HG03159 (cell line): ENCODE measurements around the gene UST.

ENCODE experiments used
- ATAC-seq: cut with Tn5 transposase; IDR thresholded peaks from one replicate; pipeline ENCODE4 v1.9.1; 2021; ENCODE audit warnings: mild to moderate bottlenecking, moderate library complexity; ENCODE audit not compliant: unreplicated experiment

The UST gene

DNA sequence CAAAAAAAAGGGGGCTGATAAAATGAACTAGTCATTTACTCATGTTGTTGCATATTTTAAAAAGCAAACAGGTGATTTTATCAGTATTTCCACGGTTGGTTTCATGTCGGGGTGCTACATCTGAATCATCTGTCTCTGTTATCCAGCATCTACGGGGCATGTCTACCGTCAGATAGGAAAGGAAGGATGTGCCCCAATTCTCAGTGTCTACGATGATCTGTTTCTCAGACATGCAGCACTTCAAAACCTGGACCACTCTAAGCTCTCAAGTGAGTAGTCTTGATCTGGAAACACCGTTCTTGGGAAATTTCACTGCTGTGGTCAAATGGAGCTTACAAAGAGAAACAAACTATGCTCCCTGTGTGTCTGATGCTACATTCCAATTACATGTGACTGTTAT, 330.4 kb downstream of the UST start:
- no peak for ATAC-seq

GRCh38 chr6:149078211-149078782, 331.5 kb downstream of the UST start:
- ATAC-seq, result no peak

DNA sequence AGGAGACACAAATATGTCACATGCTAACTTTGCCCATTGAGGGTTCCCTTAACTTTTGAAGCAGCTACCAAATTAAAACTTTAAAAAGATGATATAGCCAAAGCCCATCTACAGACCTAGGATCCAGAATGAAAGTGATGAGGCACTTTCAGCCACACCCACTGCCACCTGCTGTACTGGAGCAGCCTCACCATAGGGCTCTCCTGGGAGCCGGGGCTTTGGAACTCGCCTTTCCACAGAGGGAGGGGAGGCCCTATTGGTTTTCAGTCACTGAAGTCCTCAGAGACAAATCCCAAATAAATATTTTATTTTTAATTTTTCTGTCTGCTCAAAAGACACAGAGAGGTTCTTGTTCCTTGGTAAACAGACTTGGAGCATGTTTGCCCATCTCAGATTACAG, 332.6 kb downstream of the UST start:
- no peak for ATAC-seq

- ATAC-seq, result no peak
These were observed 333.2 kb downstream of the UST start for GRCh38 chr6:149079911-149080491.

- no peak for ATAC-seq
These were observed 333.7 kb downstream of the UST start for GRCh38 chr6:149080511-149080910.

GRCh38 chr6:149081281-149081680, 334.5 kb downstream of the UST start:
- no peak for ATAC-seq

GRCh38 chr6:149082320-149082719, 335.5 kb downstream of the UST start:
- peak; percentile 59 for ATAC-seq

GRCh38 chr6:149084026-149084425, 337.2 kb downstream of the UST start:
- no peak for ATAC-seq

DNA sequence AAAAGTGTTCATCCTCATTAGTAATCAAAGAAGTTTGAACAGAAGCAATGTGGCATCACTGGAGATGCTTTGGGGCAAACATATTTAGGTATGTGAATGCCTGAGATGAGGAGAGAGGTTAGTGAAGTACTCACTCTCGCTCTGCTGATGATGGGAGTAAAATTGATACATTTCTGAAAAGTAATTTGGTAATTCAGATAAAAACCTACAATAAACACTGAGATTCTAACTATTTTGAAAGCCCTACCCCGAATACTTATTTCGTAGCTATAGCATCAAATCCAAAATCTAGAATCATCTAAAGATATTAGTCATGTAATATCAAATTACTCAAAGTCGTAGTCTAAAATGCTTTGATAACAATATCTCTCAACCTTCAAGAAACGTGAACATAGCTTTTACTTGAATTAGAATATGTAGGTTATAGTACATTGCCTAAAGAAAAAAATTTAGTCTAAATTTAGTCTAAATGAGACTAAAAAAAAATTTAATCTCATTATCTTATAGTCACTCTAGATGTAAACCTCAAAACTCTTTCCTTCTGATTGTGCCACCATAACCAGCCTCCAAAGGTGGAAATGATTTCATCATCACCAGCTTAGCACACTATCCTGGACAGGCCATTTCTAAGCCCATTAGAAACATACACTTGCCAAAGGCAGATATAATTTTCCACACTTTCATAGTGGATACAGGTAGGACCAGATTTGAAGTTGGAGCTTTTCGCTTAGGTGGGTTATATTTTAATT, 338.2 kb downstream of the UST start:
- ATAC-seq, result no peak

- no peak for ATAC-seq
These were observed 338.7 kb downstream of the UST start for GRCh38 chr6:149085557-149085938.

DNA sequence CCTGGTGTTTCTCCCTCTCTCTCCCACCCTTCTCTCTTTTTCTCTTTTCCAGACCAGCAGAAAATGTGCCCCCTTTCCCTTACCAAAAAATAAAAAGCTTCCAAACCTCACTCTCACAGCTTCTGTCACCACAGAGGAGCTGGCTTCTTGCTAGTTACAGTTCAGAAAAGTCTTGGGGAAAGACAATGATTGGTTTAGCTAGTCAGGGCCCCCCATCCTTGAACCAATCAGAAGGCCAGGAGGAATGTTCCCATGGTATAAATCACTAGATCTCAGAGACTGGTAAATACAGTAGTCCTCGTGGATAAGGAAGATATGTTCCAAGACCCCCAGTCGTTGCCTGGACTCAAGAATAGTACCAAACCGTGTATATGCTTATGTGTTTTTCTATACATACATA, 339.5 kb downstream of the UST start:
- ATAC-seq, result no peak

DNA sequence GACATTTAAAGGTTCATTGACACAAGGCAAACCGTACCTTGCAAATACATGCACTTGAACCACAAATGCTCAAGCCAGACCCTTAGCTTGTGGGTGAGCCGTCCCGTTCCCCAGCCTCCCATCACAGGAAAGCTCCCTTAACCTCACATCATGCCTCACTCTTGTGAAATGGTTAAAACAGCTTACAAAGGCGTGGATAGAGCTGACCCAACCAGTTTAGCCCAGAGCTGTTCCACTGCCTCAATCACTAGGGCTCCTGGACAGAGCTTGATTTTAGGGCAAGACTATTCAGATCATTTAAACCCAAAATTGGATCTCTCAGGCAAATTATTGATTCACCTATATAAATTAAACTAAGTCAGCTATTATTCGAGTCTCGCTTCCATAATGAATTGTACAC, 341.1 kb downstream of the UST start:
- ATAC-seq, result no peak

DNA sequence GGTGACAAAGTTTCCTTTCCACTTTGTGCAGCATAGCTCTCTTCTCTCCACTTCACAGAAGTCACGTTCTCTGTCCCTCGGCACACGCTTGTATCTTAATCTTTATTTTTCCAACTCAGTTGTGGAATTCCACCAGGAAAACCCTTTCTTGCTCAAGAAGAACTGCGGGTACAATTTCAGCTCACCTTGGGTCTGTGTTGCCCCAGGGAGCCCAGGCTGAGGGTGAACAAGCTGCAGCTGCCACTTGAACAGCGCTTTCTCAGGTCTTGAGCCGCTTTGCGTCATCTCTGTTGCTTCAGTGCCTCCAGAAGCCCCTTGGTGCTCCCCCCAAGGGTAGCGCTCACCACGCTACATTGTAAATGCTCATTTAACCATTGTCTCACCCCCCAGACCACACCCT, 341.5 kb downstream of the UST start:
- no peak for ATAC-seq

GRCh38 chr6:149089510-149089909, 342.7 kb downstream of the UST start:
- no peak for ATAC-seq

DNA sequence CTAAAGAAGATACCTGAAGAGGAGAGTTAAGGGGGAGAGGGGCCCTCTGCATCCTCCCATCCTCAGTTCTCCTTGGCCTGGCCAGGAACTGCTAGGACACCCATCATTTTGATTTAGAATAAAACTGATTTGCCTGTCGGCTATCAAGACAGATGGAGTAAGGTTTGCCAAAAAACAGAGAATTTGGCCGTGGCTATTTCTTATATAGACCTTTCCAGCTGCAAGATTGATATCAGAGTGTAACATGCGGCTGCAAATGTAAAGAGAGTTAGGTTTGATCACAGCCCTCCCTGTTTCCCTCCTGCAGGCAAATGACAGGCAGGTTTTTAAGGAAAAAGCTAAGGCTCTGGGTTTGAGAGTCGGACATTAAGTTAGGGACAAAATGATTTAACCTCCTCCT, 344.1 kb downstream of the UST start:
- no peak for ATAC-seq

- no peak for ATAC-seq
These were observed 346.8 kb downstream of the UST start for GRCh38 chr6:149093643-149094042.

DNA sequence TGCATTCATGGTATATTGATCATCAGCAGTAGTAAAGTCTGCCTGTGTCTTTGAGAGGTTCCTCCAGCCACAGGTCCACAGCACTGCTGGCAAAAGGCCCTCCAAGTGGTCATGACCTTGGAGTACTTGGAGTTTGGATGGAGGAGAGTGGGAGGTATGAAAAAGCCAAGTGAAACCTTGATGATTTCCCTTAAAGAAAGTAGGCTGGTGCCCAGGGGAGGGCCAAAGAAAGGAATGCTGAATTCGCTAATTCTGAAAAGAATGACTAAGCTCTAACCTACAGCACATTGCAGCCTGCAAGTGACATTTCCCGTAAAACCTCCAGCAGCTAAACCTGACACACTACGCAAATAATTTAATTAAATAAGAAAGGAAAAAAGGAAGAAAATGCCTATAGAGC, 347.3 kb downstream of the UST start:
- no peak for ATAC-seq

DNA sequence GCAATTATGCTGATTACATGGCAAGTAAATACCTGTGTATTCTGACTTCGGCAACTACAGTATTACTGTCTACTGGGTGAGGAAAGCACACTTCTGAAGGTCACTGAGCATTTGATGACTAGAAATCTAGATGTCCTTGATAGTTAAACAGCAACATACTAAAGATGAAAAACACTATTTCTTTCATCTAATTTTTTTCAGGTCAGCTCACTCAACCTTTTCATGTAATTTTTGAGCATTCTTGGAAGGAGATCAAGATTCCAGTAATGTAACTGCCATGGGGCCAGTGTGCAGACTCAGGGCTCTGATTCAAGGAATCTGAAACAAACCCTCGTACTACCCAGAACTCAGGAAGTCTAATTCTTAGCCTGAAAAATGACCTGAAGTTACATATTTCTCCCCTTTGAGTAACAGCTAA, 348.1 kb downstream of the UST start:
- ATAC-seq, result no peak

DNA sequence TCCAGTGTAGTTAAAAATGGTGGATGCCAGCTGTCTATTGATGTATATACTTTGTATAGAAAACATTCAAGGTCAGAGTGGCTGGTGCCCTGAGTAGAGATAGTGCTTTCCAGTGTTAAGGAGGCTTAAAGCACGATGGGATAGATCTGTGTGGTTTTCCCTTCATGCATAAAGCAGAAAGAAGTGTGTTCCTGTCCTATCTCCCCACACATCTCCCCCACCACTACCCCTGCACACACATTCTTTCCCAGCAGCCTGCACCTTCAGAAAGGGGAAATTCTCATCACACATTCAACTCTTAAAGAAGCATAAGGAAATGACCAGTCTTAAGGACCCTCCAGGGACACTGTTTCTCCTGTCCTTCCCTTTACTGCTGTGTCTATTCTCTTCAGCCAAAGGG, 349.0 kb downstream of the UST start:
- no peak for ATAC-seq

DNA sequence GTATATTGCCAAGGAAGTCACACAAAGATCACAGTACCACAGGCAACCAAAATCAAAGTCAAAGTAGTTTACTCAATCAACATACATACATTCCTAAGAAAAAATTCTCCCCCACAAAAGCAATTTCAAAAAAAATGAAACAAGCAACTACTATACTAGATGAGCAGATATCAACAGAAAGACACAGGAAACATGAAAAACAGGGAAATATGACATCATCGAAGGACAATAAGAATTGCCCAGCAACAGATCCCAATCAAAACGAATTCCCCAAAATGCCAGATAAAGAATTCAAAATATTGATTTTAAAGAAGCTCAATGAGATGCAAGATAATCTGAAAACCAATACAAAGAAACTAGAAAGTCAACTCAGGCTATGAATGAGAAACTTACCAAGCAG, 351.0 kb downstream of the UST start:
- ATAC-seq, result no peak

GRCh38 chr6:149098700-149099276, 352.0 kb downstream of the UST start:
- ATAC-seq, result no peak

DNA sequence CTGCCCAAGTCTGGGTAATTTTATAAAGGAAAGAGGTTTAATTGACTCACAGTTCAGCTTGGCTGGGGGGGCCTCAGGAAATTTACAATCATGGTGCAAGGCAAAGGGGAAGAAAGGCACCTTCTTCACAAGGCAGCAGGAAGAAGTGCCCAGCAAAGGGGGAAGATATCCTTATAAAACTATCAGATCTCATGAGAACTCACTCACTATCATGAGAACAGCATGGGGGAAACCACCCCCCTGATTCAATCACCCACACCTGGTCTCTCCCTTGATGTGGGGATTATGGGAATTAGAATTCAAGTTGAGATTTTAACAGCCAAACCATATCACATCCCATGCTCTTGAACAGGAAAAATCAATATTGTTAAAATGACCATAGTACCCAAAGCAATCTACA, 355.5 kb downstream of the UST start:
- no peak for ATAC-seq
